DMS153 (cell line): ENCODE results near the gene GLMP.
A peak's percentile ranks its signal among the peaks of the same experiment; 100 is the strongest.

ENCODE experiments used
- DNase-seq: peaks from one replicate; lab custom pipeline; 2025; lab: John Stamatoyannopoulos, UW

The GLMP gene

GRCh38 chr1:156247460-156248322 is 47.8 kb downstream of the GLMP start, which contains the start of gene PAQR6:
Gene PAQR6 (minus strand): TSS chr1:156248056. CDS start chr1:156246731, 1,325 bp downstream.
- DNase-seq, result peak; percentile 37

GRCh38 chr1:156246781-156247459 is 48.6 kb downstream of the GLMP start:
- no peak for DNase-seq

- no peak for DNase-seq
These were observed 49.2 kb downstream of the GLMP start for GRCh38 chr1:156246241-156246780.

GRCh38 chr1:156245451-156246232 is 49.8 kb downstream of the GLMP start:
- peak; percentile 21 for DNase-seq

- no peak for DNase-seq
These were observed 50.8 kb downstream of the GLMP start for GRCh38 chr1:156244712-156245111.

- no peak for DNase-seq
These were observed 51.4 kb downstream of the GLMP start for GRCh38 chr1:156244126-156244525.

- DNase-seq, result no peak
These were observed 52.7 kb downstream of the GLMP start for GRCh38 chr1:156242738-156243137.
